ENCODE data around the gene ARHGAP24.

Gene ARHGAP24

DNA sequence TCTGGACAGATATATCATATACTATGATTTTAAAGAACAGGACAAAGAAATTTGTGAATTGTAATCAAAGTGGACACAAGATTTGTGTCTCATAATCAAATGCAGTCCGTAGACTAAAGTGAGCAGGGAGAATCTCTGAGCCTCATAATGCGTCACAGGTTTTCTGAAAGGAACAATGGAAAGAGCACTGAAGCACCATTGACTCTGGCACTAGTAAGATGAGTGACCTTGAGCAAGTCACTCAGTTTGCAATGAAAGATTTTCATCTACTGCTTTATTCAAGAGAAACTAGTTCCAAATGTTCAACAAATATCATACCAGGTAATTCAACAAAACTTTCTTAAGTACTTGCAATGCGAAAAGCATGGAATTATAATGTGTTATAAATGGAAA lies 569.6 kb downstream of the ARHGAP24 start:
- CTCF ChIA-PET, result interaction anchor here (0.8 to 3.2 kb wide), 9 partner anchors 8 to 961 kb away, joined by 3 to 12 read pairs (median 6); no protein-coding TSS in a partner anchor
- 97% methylated on average over 3 of the region's 3 CpGs for WGBS (ENCODE audit: insufficient coverage)
- POLR2A ChIA-PET, result no interaction called here

DNA sequence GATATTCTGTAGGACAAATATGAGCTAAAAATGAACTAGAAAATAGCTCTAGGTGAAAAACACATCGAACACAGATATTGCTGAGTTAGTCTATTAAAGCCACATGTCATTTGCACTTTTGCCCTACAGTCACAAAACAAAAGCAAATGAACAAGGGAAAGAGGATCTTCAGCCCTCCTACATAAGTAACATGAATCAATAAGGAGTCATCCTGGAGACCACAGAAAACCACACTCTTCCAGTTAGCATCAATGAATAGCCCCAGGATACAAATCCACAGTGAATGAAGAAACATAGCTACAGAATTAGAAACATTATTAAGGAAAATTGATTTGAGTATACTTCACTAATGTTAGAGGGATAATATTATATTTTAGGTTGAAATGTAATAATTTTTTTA lies 573.5 kb downstream of the ARHGAP24 start:
- ChIA-PET POLR2A (no interaction called here), CTCF (interaction anchor here (0.9 kb wide), 1 partner anchor 252 kb away, joined by 4 read pairs; no protein-coding TSS in a partner anchor)
- WGBS (ENCODE audit: insufficient coverage), result no CpG with 5 or more reads among the region's 1 CpG
- no peaks in the 10 kb centered on the region for H3K9me3 ChIP-seq (ENCODE audit: control extremely low read depth in 1 of 5, control insufficient read depth in 4 of 5, insufficient read depth in 2 of 5, low read depth in 1 of 5, low read length in 4 of 5)
- H3K27me3 ChIP-seq (replicated peaks in 2 of 5; ENCODE audit: control insufficient read depth in 4 of 5, insufficient read depth in 5 of 5, low read length in 4 of 5), result no peaks in the 10 kb centered on the region
- no peak for DNase-seq
- H3K4me1 ChIP-seq (ENCODE audit: control extremely low read depth in 1 of 4, control insufficient read depth in 4 of 4, insufficient read depth in 4 of 4, low read length in 3 of 4), result peaks cover 0 to 4% (median 0%) of the 10 kb centered on the region in 4 experiments
- no peak overlapping the region for H3K27ac ChIP-seq (ENCODE audit: insufficient read depth in 1 of 2, low read depth in 1 of 2, low read length in 2 of 2, poor library complexity in 1 of 2, severe bottlenecking in 2 of 2)
- H3K36me3 ChIP-seq (ENCODE audit: control insufficient read depth in 4 of 4, insufficient read depth in 4 of 4, low read length in 3 of 4), result no peaks in the 10 kb centered on the region
- no peak overlapping the region for H3K4me3 ChIP-seq (ENCODE audit: control insufficient read depth in 1 of 7, extremely low read depth in 1 of 7, insufficient read depth in 4 of 7, low read depth in 2 of 7, low read length in 6 of 7)

More for the DNA sequence above, 569.6 kb downstream of the ARHGAP24 start:
- Histone ChIP-seq H3K36me3 (ENCODE audit: control insufficient read depth in 4 of 4, insufficient read depth in 4 of 4, low read length in 3 of 4) (no peaks in the 10 kb centered on the region), H3K27me3 (replicated peaks in 2 of 5; ENCODE audit: control insufficient read depth in 4 of 5, insufficient read depth in 5 of 5, low read length in 4 of 5) (no peaks in the 10 kb centered on the region), H3K9me3 (ENCODE audit: control extremely low read depth in 1 of 5, control insufficient read depth in 4 of 5, insufficient read depth in 2 of 5, low read depth in 1 of 5, low read length in 4 of 5) (no peaks in the 10 kb centered on the region), H3K4me3 (ENCODE audit: control insufficient read depth in 1 of 7, extremely low read depth in 1 of 7, insufficient read depth in 4 of 7, low read depth in 2 of 7, low read length in 6 of 7) (no peak overlapping the region), H3K4me1 (ENCODE audit: control extremely low read depth in 1 of 4, control insufficient read depth in 4 of 4, insufficient read depth in 4 of 4, low read length in 3 of 4) (peaks cover 0 to 4% (median 0%) of the 10 kb centered on the region in 4 experiments), H3K27ac (ENCODE audit: insufficient read depth in 1 of 2, low read depth in 1 of 2, low read length in 2 of 2, poor library complexity in 1 of 2, severe bottlenecking in 2 of 2) (no peak overlapping the region)
- DNase-seq, result no peak

DNA sequence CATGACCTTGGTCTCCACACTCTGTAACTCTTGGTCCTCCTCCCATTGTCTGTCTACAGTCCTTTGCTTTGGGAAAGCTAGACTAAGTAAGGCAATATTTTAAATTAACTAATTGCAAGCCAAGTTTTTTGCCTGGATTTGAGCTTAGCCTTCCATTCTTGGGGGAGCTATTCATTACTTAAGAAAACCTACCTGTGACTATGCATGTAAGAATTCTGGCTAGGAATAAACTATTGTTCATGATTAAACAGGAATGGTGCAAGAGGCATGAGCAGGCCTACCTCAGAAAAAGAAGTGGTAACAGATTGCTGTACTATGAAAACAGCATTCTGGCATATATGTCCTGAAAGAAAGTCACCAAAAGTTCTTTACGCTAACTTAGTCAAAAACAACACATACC lies 575.5 kb downstream of the ARHGAP24 start:
- WGBS (ENCODE audit: insufficient coverage), result no CpG with 5 or more reads among the region's 1 CpG
- Histone ChIP-seq H3K36me3 (ENCODE audit: control insufficient read depth in 4 of 4, insufficient read depth in 4 of 4, low read length in 3 of 4) (no peaks in the 10 kb centered on the region), H3K9me3 (ENCODE audit: control extremely low read depth in 1 of 5, control insufficient read depth in 4 of 5, insufficient read depth in 2 of 5, low read depth in 1 of 5, low read length in 4 of 5) (no peaks in the 10 kb centered on the region), H3K4me3 (ENCODE audit: control insufficient read depth in 1 of 7, extremely low read depth in 1 of 7, insufficient read depth in 4 of 7, low read depth in 2 of 7, low read length in 6 of 7) (no peak overlapping the region), H3K27ac (ENCODE audit: insufficient read depth in 1 of 2, low read depth in 1 of 2, low read length in 2 of 2, poor library complexity in 1 of 2, severe bottlenecking in 2 of 2) (no peak overlapping the region), H3K27me3 (replicated peaks in 2 of 5; ENCODE audit: control insufficient read depth in 4 of 5, insufficient read depth in 5 of 5, low read length in 4 of 5) (no peaks in the 10 kb centered on the region), H3K4me1 (ENCODE audit: control extremely low read depth in 1 of 4, control insufficient read depth in 4 of 4, insufficient read depth in 4 of 4, low read length in 3 of 4) (no peaks in the 10 kb centered on the region)
- POLR2A ChIA-PET, result no interaction called here
- no peak for DNase-seq
- CTCF ChIA-PET, result interaction anchor here (0.8 to 1.0 kb wide), 2 partner anchors 140 to 254 kb away, joined by 3 read pairs; no protein-coding TSS in a partner anchor

All from common myeloid progenitor, CD34-positive (primary cell).